IgD-negative memory B cell (primary cell): Measurements from ENCODE around the gene ST3GAL3. TPM values are rescaled to one million over a fixed set of nuclear protein-coding genes. Genes with fewer than 3 reads are reported as not detected.
A peak's percentile ranks its signal among the peaks of the same experiment; 100 is the strongest.

Experiments used
- H3K27ac Mint-ChIP-seq, 3 donors: one replicate each; pipeline ENCODE4 v1.8.0; 2020 to 2022; ENCODE audit warnings: mild to moderate bottlenecking in 3 of 3, mixed read lengths in 3 of 3, moderate library complexity in 1 of 3
- H3K27me3 Mint-ChIP-seq: one replicate; pipeline ENCODE4 v1.8.0; 2021; ENCODE audit warnings: mixed read lengths
- H3K36me3 Mint-ChIP-seq: one replicate; pipeline ENCODE4 v1.8.0; 2020; ENCODE audit warnings: mild to moderate bottlenecking, mixed read lengths
- H3K4me1 Mint-ChIP-seq, 3 donors: one replicate each; pipeline ENCODE4 v1.8.0; 2020 to 2022; ENCODE audit warnings: mixed read lengths in 3 of 3, mild to moderate bottlenecking in 1 of 3
- H3K4me3 Mint-ChIP-seq, 4 donors: one replicate each; pipeline ENCODE4 v1.8.0; 2020 to 2022; ENCODE audit warnings: mild to moderate bottlenecking in 4 of 4, mixed read lengths in 4 of 4, moderate library complexity in 3 of 4
- H3K9me3 Mint-ChIP-seq, 3 donors: one replicate each; pipeline ENCODE4 v1.8.0; 2020 to 2021; ENCODE audit warnings: mixed read lengths in 3 of 3, mild to moderate bottlenecking in 1 of 3
- polyA plus RNA-seq: library from polyadenylated mRNA; unstranded; fragments of 300-500 nt; fragmentation: Illumina TruSeq; gene quantifications from one replicate; pipeline ENCODE4 v1.2.3, GENCODE V29; 2021

ST3GAL3 gene
- polyA plus RNA-seq, 1 donor from 2014 or later, result 14.3 TPM

DNA sequence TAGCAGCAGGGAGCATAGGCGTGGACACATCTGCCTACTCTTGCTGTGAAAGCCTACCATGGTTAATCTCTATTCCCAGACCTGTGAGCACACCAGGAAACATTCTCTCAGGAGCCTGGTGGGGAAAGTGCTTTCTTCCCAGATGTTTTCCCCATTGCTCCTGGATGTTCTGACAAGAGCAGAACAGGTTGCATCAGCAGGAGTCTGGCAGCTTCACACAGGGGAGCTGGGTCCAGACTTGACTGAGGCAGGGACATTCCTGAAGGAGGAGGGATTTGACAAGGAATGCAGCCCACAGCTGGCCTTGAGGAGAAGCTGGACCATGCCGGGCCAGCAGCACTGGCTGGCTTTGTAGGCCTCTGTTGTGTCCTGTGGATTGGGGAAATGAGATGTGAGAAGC lies 205.3 kb downstream of the ST3GAL3 start:
- Mint-ChIP-seq H3K36me3 (no peaks in the 10 kb centered on the region), H3K9me3 (no peaks in the 10 kb centered on the region), H3K4me1 (no peaks in the 10 kb centered on the region), H3K27ac (no peak overlapping the region), H3K27me3 (no peaks in the 10 kb centered on the region), H3K4me3 (no peak overlapping the region)

DNA sequence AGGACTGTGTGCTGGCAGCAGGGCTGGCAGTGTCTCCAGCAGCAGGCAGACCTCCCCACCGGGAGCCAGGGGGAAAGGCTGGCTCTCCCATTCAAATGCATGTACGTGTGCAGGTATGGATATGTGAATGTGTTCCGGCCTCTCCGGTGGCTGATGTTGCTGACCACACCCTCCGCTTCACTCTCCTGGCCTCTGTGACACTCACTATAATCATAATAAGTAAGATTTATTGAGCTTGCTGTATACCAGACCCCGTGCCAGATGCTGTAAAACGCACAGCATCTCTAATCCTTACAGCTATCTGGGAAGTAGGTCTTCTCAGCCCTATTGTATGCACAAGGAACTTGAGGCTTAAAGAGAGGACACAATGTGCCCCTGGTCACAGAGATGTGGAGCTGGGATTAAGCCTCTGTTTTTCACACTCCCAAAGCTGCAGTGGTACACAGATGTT lies 205.7 kb downstream of the ST3GAL3 start:
- H3K9me3 Mint-ChIP-seq, result no peaks in the 10 kb centered on the region
- H3K4me3 Mint-ChIP-seq, result no peak overlapping the region
- H3K36me3 Mint-ChIP-seq, result no peaks in the 10 kb centered on the region
- H3K4me1 Mint-ChIP-seq, result no peaks in the 10 kb centered on the region
- no peaks in the 10 kb centered on the region for H3K27me3 Mint-ChIP-seq
- H3K27ac Mint-ChIP-seq, result no peak overlapping the region

DNA sequence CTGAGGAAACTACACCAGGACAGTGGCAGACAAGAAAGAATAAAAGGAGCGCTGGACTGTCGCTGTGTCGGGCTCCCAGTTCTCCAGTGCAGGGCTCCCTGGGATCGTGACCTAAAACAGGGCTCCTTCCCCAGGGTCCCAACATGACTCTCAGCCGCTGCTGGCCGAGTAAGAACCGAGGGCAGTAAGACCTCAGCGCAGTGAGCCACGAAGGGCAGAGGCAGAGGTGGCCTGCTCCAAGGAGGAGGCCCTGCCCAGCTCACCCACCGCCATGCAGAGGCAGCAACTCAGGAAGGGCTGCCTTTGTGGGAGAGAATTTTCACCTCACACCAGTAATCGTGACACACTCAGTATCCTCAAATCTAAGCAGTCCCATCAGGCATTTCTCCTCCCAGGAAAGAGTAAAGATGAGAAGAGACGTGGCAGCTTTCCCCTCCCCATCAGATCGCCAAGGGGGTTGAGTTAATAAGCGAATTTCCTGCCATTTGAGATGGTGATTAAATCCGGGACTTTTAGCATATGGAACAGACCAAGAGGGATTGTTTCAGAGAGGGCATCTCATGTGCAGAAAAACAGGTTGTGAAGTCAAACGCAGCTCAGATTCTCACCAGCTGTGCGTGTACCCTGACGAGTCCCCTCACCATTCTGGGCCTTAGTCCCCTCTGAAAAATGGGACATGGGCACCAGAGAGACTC lies 206.5 kb downstream of the ST3GAL3 start:
- Mint-ChIP-seq H3K36me3 (no peaks in the 10 kb centered on the region), H3K4me3 (no peak overlapping the region), H3K27me3 (no peaks in the 10 kb centered on the region), H3K9me3 (no peaks in the 10 kb centered on the region), H3K4me1 (no peaks in the 10 kb centered on the region), H3K27ac (no peak overlapping the region)

GRCh38 chr1:43914576-43915525 lies 207.5 kb downstream of the ST3GAL3 start:
- no peak overlapping the region for H3K27ac Mint-ChIP-seq
- H3K9me3 Mint-ChIP-seq, result no peaks in the 10 kb centered on the region

GRCh38 chr1:43919906-43920305 lies 212.6 kb downstream of the ST3GAL3 start:
- Mint-ChIP-seq H3K27ac (no peak overlapping the region), H3K9me3 (no peaks in the 10 kb centered on the region), H3K36me3 (peaks cover 8% of the 10 kb centered on the region), H3K4me3 (no peak overlapping the region), H3K27me3 (no peaks in the 10 kb centered on the region), H3K4me1 (no peaks in the 10 kb centered on the region)

More at GRCh38 chr1:43914576-43915525, 207.5 kb downstream of the ST3GAL3 start:
- H3K27me3 Mint-ChIP-seq, result no peaks in the 10 kb centered on the region
- H3K4me3 Mint-ChIP-seq, result no peak overlapping the region
- H3K36me3 Mint-ChIP-seq, result no peaks in the 10 kb centered on the region
- no peaks in the 10 kb centered on the region for H3K4me1 Mint-ChIP-seq

DNA sequence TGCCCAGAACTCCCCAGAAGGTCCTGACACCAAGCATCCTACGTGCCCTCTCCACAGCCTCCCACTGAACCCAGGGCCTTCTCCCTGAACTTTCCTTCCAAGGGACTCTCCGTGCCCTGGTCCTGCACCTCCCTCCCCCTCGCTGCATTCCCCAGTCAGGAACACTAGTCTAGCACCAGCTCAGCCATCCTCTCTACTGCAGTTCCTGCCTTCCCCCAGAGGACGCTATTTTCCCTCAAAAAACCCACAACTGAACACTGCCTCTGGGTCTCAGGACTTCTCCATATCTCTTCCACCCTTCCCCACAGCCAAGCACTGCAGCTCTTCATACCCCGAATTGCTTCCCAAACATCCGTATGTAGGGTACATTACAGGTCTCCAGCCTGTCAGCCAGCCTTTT lies 213.7 kb downstream of the ST3GAL3 start:
- Mint-ChIP-seq H3K27me3 (no peaks in the 10 kb centered on the region), H3K4me3 (peak overlapping the region in 1 of 4 donors; percentile 38), H3K27ac (no peak overlapping the region), H3K9me3 (no peaks in the 10 kb centered on the region), H3K4me1 (no peaks in the 10 kb centered on the region), H3K36me3 (peaks cover 10% of the 10 kb centered on the region)

- Mint-ChIP-seq H3K4me3 (no peak overlapping the region), H3K9me3 (no peaks in the 10 kb centered on the region), H3K36me3 (peaks cover 10% of the 10 kb centered on the region), H3K27ac (no peak overlapping the region), H3K4me1 (no peaks in the 10 kb centered on the region), H3K27me3 (no peaks in the 10 kb centered on the region)
These were observed 217.2 kb downstream of the ST3GAL3 start for GRCh38 chr1:43924516-43924915.

DNA sequence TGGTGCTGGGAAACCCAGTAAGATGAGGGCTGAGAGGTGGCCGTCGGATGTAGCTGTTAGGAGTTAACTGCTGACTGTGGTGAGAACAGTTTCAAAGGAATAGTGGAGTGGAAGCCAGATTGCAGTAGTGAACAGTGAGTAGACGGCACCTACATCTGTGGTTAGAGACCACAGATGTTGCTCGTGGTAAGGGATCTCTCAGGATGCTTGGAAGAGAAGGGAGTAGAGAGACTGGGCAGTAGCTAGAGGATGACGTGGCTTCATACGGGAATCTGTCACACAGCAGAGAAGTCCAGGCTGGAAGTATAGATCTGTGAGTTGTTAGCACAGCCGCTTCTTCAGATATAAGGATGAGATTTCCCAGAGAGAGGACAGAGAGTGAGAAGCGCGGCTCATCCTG lies 218.5 kb downstream of the ST3GAL3 start:
- Mint-ChIP-seq H3K9me3 (no peaks in the 10 kb centered on the region), H3K27me3 (no peaks in the 10 kb centered on the region), H3K4me3 (no peak overlapping the region), H3K4me1 (no peaks in the 10 kb centered on the region), H3K36me3 (peaks cover 10% of the 10 kb centered on the region), H3K27ac (no peak overlapping the region)

DNA sequence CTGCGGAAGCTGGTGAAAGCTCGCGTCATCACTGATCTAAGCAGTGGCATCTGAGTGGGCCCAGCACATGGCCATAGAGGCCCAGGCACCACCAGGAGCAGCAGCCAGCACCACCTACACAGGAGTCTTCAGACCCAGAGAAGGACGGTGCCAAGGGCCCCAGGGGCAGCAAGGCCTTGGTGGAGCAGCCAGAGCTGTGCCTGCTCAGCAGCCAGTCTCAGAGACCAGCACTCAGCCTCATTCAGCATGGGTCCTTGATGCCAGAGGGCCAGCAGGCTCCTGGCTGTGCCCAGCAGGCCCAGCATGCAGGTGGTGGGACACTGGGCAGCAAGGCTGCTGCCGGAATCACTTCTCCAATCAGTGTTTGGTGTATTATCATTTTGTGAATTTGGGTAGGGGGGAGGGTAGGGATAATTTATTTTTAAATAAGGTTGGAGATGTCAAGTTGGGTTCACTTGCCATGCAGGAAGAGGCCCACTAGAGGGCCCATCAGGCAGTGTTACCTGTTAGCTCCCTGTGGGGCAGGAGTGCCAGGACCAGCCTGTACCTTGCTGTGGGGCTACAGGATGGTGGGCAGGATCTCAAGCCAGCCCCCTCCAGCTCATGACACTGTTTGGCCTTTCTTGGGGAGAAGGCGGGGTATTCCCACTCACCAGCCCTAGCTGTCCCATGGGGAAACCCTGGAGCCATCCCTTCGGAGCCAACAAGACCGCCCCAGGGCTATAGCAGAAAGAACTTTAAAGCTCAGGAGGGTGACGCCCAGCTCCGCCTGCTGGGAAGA lies 223.0 kb downstream of the ST3GAL3 start:
- H3K4me3 Mint-ChIP-seq, result no peak overlapping the region
- no peak overlapping the region for H3K27ac Mint-ChIP-seq
- peaks cover 0 to 6% (median 4%) of the 10 kb centered on the region in 3 donors for H3K4me1 Mint-ChIP-seq
- H3K27me3 Mint-ChIP-seq, result peaks cover 19% of the 10 kb centered on the region
- no peaks in the 10 kb centered on the region for H3K9me3 Mint-ChIP-seq
- peaks cover 3% of the 10 kb centered on the region for H3K36me3 Mint-ChIP-seq

- H3K4me3 Mint-ChIP-seq, result no peak overlapping the region
- H3K27me3 Mint-ChIP-seq, result peaks cover 25% of the 10 kb centered on the region
- no peak overlapping the region for H3K27ac Mint-ChIP-seq
- peaks cover 2% of the 10 kb centered on the region for H3K36me3 Mint-ChIP-seq
- peaks cover 0 to 8% (median 4%) of the 10 kb centered on the region in 3 donors for H3K4me1 Mint-ChIP-seq
- no peaks in the 10 kb centered on the region for H3K9me3 Mint-ChIP-seq
These were observed 223.6 kb downstream of the ST3GAL3 start for GRCh38 chr1:43930949-43931275.

- Mint-ChIP-seq H3K27ac (no peak overlapping the region), H3K36me3 (no peaks in the 10 kb centered on the region), H3K27me3 (peaks cover 25% of the 10 kb centered on the region), H3K4me3 (no peak overlapping the region), H3K9me3 (no peaks in the 10 kb centered on the region), H3K4me1 (peaks cover 0 to 8% (median 4%) of the 10 kb centered on the region in 3 donors)
These were observed 224.7 kb downstream of the ST3GAL3 start for GRCh38 chr1:43931711-43932660.

GRCh38 chr1:43932786-43933385 lies 225.6 kb downstream of the ST3GAL3 start:
- peak overlapping the region in 2 of 4 donors; percentile 33 to 41 for H3K4me3 Mint-ChIP-seq
- H3K36me3 Mint-ChIP-seq, result no peaks in the 10 kb centered on the region
- H3K9me3 Mint-ChIP-seq, result no peaks in the 10 kb centered on the region
- H3K4me1 Mint-ChIP-seq, result peaks cover 0 to 8% (median 4%) of the 10 kb centered on the region in 3 donors
- H3K27me3 Mint-ChIP-seq, result peaks cover 25% of the 10 kb centered on the region
- H3K27ac Mint-ChIP-seq, result peak overlapping the region in 2 of 3 donors; percentile 9 to 16

- H3K36me3 Mint-ChIP-seq, result peaks cover 2% of the 10 kb centered on the region
- no peaks in the 10 kb centered on the region for H3K9me3 Mint-ChIP-seq
- peak within 1 kb of the TSS in 3 of 4 donors; percentile 25 to 72 (median 51) for H3K4me3 Mint-ChIP-seq
- peak within 1 kb of the TSS; percentile 9 to 31 (median 16) for H3K27ac Mint-ChIP-seq
- peaks cover 0 to 8% (median 4%) of the 10 kb centered on the region in 3 donors for H3K4me1 Mint-ChIP-seq
- H3K27me3 Mint-ChIP-seq, result peaks cover 25% of the 10 kb centered on the region
These were observed 226.2 kb downstream of the ST3GAL3 start, which contains the start of gene ARTN for GRCh38 chr1:43933386-43934100. Gene ARTN, plus strand, starts transcription at chr1:43933801. Its CDS starts 1,856 bp downstream, at chr1:43935657.
